ENCODE results near the gene ATP9A.

GRCh38 chr20:51804754-51805153 is 36.6 kb upstream of the ATP9A start:
- no peak for TF ChIP-seq CTCF (IDR thresholded peaks at IDR 0.05)
- no peak for TF ChIP-seq POLR2A (IDR thresholded peaks at IDR 0.05)

Measured in right lobe of liver (tissue), 4 donors.